ENCODE data around the gene ZDHHC20.
"Not testable (repeated sequence)": the region's sequence is repeated elsewhere in the genome, so short reads cannot be mapped to it uniquely, and the experiment has no call there.

The ZDHHC20 gene

GRCh38 chr13:21389124-21389523 is 70.0 kb downstream of the ZDHHC20 start:
- Histone ChIP-seq H3K9me3 (replicated peaks in 1 of 11) (peaks cover 7 to 20% (median 14%) of the 10 kb centered on the region in 11 experiments; a peak in 18 of 22 replicates), H3K27ac (no peak overlapping the region), H3K9ac (no peak overlapping the region), H3K4me3 (no peak overlapping the region), H3K36me3 (peaks cover 65 to 100% (median 85%) of the 10 kb centered on the region in 11 experiments), H3K4me2 (no peak overlapping the region), H3K4me1 (no peaks in the 10 kb centered on the region), H4K20me1 (no peaks in the 10 kb centered on the region), H3K27me3 (no peaks in the 10 kb centered on the region)
- no peak for TF ChIP-seq Cebpa-rat (IDR thresholded peaks at IDR 0.05)

DNA sequence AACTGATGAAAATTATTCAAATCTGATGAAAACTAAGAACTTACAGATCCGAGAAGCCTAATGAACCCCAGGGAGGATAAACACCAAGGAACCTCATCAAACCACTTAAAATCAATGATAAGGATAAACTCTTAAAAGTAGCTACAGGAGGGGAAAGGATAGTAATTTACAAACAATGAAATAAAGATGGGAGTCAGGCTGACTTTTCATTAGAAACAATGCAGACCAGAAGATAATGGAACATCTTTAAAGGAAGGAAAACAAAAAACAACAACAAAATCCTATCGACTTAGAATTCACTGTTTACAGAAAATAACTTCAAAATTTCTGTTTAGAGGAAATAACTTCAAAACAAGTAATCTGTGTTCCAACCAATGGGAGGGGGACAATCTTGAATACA is 73.4 kb downstream of the ZDHHC20 start:
- Histone ChIP-seq H3K4me1 (no peaks in the 10 kb centered on the region), H3K27ac (no peak overlapping the region), H3K36me3 (peaks cover 70 to 100% (median 94%) of the 10 kb centered on the region in 11 experiments), H4K20me1 (no peaks in the 10 kb centered on the region), H3K4me3 (no peak overlapping the region), H3K9ac (no peak overlapping the region), H3K27me3 (no peaks in the 10 kb centered on the region), H3K9me3 (replicated peaks in 1 of 11) (peaks cover 7 to 20% (median 14%) of the 10 kb centered on the region in 11 experiments; a peak in 18 of 22 replicates), H3K4me2 (no peak overlapping the region)
- TF ChIP-seq Cebpa-rat (IDR thresholded peaks at IDR 0.05) = no peak

DNA sequence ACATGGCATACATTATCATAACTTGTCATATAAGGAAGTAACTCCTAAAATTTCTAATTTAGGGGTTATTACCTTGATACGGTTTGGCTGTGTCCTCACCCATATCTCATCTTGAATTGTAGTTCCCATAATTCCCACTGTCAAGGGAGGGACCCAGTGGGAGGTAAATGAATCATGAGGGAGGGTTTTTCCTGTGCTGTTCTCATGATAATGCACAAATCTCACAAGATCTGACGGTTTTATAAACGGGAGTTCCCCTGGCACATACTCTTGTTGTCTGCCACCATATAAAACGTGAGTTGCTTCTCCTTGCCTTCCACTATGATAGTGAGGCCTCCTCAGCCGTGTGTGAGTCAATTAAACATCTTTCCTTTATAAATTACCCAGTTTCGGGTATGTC is 76.0 kb downstream of the ZDHHC20 start:
- Histone ChIP-seq H3K9me3 (replicated peaks in 1 of 11) (peaks cover 8 to 21% (median 16%) of the 10 kb centered on the region in 11 experiments; a peak in 21 of 22 replicates), H3K36me3 (peaks cover 71 to 100% (median 92%) of the 10 kb centered on the region in 11 experiments), H3K4me3 (no peak overlapping the region), H3K9ac (no peak overlapping the region), H3K4me1 (no peaks in the 10 kb centered on the region), H3K4me2 (no peak overlapping the region), H3K27me3 (no peaks in the 10 kb centered on the region), H4K20me1 (no peaks in the 10 kb centered on the region), H3K27ac (no peak overlapping the region)
- no peak for TF ChIP-seq Cebpa-rat (IDR thresholded peaks at IDR 0.05)

GRCh38 chr13:21376998-21377985 is 81.8 kb downstream of the ZDHHC20 start:
- H3K27ac ChIP-seq, H4K20me1 ChIP-seq, H3K4me1 ChIP-seq, H3K4me3 ChIP-seq, H3K27me3 ChIP-seq, H3K4me2 ChIP-seq, H3K9ac ChIP-seq: not testable (repeated sequence)
- peaks cover 0 to 12% (median 9%) of the 10 kb centered on the region in 11 experiments; a peak in 15 of 22 replicates for H3K9me3 ChIP-seq (replicated peaks in 1 of 11)
- H3K36me3 ChIP-seq = peaks cover 67 to 98% (median 75%) of the 10 kb centered on the region in 11 experiments

- H3K4me1 ChIP-seq = no peaks in the 10 kb centered on the region
- no peak overlapping the region for H3K4me3 ChIP-seq
- no peak overlapping the region for H3K4me2 ChIP-seq
- no peak for TF ChIP-seq Cebpa-rat (IDR thresholded peaks at IDR 0.05)
- peaks cover 26 to 56% (median 36%) of the 10 kb centered on the region in 11 experiments for H3K36me3 ChIP-seq
- no peaks in the 10 kb centered on the region for H3K27me3 ChIP-seq
- H3K9ac ChIP-seq = no peak overlapping the region
- H3K27ac ChIP-seq = no peak overlapping the region
- H3K9me3 ChIP-seq (replicated peaks in 1 of 11) = peaks cover 0 to 5% (median 4%) of the 10 kb centered on the region in 11 experiments; a peak in 14 of 22 replicates
- no peaks in the 10 kb centered on the region for H4K20me1 ChIP-seq
Observed at GRCh38 chr13:21372530-21372929, 86.6 kb downstream of the ZDHHC20 start.

GRCh38 chr13:21371011-21371410 is 88.1 kb downstream of the ZDHHC20 start:
- no peak overlapping the region for H3K9ac ChIP-seq
- no peak overlapping the region for H3K27ac ChIP-seq
- no peaks in the 10 kb centered on the region for H3K9me3 ChIP-seq (replicated peaks in 1 of 11)
- H4K20me1 ChIP-seq = no peaks in the 10 kb centered on the region
- peaks cover 15 to 41% (median 25%) of the 10 kb centered on the region in 11 experiments for H3K36me3 ChIP-seq
- H3K27me3 ChIP-seq = no peaks in the 10 kb centered on the region
- no peak overlapping the region for H3K4me3 ChIP-seq
- H3K4me2 ChIP-seq = no peak overlapping the region
- TF ChIP-seq Cebpa-rat (IDR thresholded peaks at IDR 0.05) = no peak
- no peaks in the 10 kb centered on the region for H3K4me1 ChIP-seq

DNA sequence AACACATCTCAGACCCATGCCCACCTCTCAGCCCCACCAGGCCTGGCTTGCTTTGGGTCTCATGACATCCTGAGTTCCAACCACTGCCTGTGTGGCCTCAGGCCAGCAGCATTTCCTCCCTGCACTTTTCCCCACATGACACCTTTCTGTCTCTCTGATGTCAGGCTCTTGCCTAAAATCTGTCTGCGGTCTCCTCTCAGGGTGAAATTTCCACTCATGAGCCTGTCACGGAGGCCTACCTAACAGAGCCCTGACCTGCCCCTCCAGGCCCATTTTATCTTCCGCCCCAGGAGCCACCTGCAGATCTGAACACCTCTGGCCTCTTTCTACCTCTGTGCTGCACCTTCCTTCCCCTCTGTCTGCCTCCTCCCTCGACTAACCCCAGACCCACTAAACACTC is 93.5 kb downstream of the ZDHHC20 start:
- no peak overlapping the region for H3K4me3 ChIP-seq
- H3K4me1 ChIP-seq = no peaks in the 10 kb centered on the region
- no peak overlapping the region for H3K4me2 ChIP-seq
- TF ChIP-seq Cebpa-rat (IDR thresholded peaks at IDR 0.05) = no peak
- H3K36me3 ChIP-seq = no peaks in the 10 kb centered on the region
- H3K27me3 ChIP-seq = no peaks in the 10 kb centered on the region
- H3K9me3 ChIP-seq (replicated peaks in 1 of 11) = peaks cover 13 to 34% (median 20%) of the 10 kb centered on the region in 11 experiments
- H3K27ac ChIP-seq = no peak overlapping the region
- no peaks in the 10 kb centered on the region for H4K20me1 ChIP-seq
- no peak overlapping the region for H3K9ac ChIP-seq

DNA sequence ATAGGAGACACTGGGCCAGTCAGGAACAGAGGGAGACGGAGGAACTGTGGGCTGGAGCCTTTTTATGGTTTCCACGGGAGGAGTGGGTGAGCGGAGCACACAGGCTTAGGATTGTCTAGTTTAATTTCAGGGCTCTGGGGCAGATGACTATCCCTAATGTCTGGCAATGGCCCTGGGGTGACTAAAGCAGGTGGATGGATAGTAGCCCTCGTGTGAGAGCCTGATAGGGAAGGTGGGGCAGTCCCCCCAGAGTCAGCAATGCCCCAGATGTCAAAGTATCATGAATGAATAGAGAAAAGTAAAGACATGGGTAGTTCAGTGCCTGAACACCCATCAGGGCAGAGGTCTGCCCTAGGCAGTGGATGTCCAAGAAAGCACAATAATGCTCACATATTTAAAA is 94.2 kb downstream of the ZDHHC20 start:
- TF ChIP-seq Cebpa-rat (IDR thresholded peaks at IDR 0.05) = no peak
- Histone ChIP-seq H3K36me3 (no peaks in the 10 kb centered on the region), H3K4me3 (no peak overlapping the region), H4K20me1 (no peaks in the 10 kb centered on the region), H3K4me2 (no peak overlapping the region), H3K9me3 (replicated peaks in 1 of 11) (peaks cover 13 to 34% (median 20%) of the 10 kb centered on the region in 11 experiments), H3K27me3 (no peaks in the 10 kb centered on the region), H3K9ac (no peak overlapping the region), H3K4me1 (no peaks in the 10 kb centered on the region), H3K27ac (no peak overlapping the region)

- Histone ChIP-seq H3K27me3 (no peaks in the 10 kb centered on the region), H3K4me1 (no peaks in the 10 kb centered on the region), H3K4me3 (no peak overlapping the region), H3K36me3 (no peaks in the 10 kb centered on the region), H3K9ac (no peak overlapping the region), H3K9me3 (replicated peaks in 1 of 11) (peaks cover 13 to 34% (median 20%) of the 10 kb centered on the region in 11 experiments), H4K20me1 (no peaks in the 10 kb centered on the region), H3K4me2 (no peak overlapping the region), H3K27ac (no peak overlapping the region)
- TF ChIP-seq Cebpa-rat (IDR thresholded peaks at IDR 0.05) = no peak
Observed at GRCh38 chr13:21364357-21364756, 94.7 kb downstream of the ZDHHC20 start.

Data from BLaER1 treated with 17β-estradiol and CSF1 and Interleukin-3, amounts not matched to agents 10 nM and 100 nM (cell line).